Astrocyte (in vitro differentiated cells and primary cell): Measurements from ENCODE around the gene DDR1.

Experiments
- CTCF ChIP-seq: IDR thresholded peaks from 2 replicates; pipeline ENCODE4 v1.5.1; 2011; ENCODE audit warnings: low read depth, mild to moderate bottlenecking, inconsistent platforms, low read length, moderate library complexity; ENCODE audit not compliant: insufficient read depth
- EZH2 ChIP-seq: IDR thresholded peaks from 2 replicates; pipeline ENCODE4 v1.6.1; 2012; ENCODE audit warnings: mild to moderate bottlenecking, low read length, inconsistent platforms; ENCODE audit not compliant: insufficient read depth

- no peak for TF ChIP-seq CTCF
- no peak for TF ChIP-seq EZH2
Measured at GRCh38 chr6:30837432-30837831, 46.9 kb upstream of the DDR1 start.
